A549 (cell line): ENCODE results near the gene DHX34. TPM values are rescaled to one million over a fixed set of nuclear protein-coding genes. Genes with fewer than 3 reads are reported as not detected.
A peak's percentile ranks its signal among the peaks of the same experiment; 100 is the strongest.

Experiments
- ATAC-seq, 2 experiments: fragments of 200-7000 bp in 1 of 2; fragments of >200 bp in 1 of 2; cut with Nextera tagmentation in 1 of 2; cut with Tn5 transposase in 1 of 2; 3 replicates each; pipeline versions ENCODE4 v1.8.0 to v1.9.1; 2018 to 2020; ENCODE audit warnings: mild to moderate bottlenecking in 1 of 2, moderate library complexity in 1 of 2
- CTCF ChIA-PET: fragments of 300-600 bp; sonication (Branson Sonifier 250); formaldehyde crosslinking; extraction: SDS; loops from one replicate; lab custom pipeline; 2021; ENCODE audit warnings: antibody characterized with exemption, inconsistent platforms; lab: Yijun Ruan, JAX
- POLR2A ChIA-PET: fragments of 350-600 bp; formaldehyde crosslinking; extraction: SDS; loops from one replicate; lab custom pipeline; 2021; ENCODE audit warnings: antibody characterized with exemption, inconsistent platforms; lab: Yijun Ruan, JAX
- DNase-seq, 2 experiments: peaks; one replicate each; pipeline versions ENCODE4 v3.0.0 to v3.0.0-alpha.2; 2011 to 2016; ENCODE audit warnings: low read depth in 1 of 2, low spot score in 1 of 2
- FAIRE-seq: peaks from 2 replicates; lab custom pipeline; 2011; peaks lifted over from hg19 to GRCh38; lab: Jason Lieb, UNC
- H3K27ac ChIP-seq, 2 experiments: fragments of >200 bp; sonication (Bioruptor Twin); formaldehyde crosslinking; 3 replicates each; pipeline ENCODE4 v1.5.1; 2016 to 2017
- H3K4me1 ChIP-seq: fragments of >200 bp; sonication (Bioruptor Twin); formaldehyde crosslinking; 3 replicates; pipeline ENCODE4 v1.6.1; 2016
- H3K4me2 ChIP-seq: fragments of >200 bp; sonication (Bioruptor Twin); formaldehyde crosslinking; 3 replicates; pipeline ENCODE4 v1.6.1; 2016
- H3K4me3 ChIP-seq: fragments of >200 bp; sonication (Bioruptor Twin); formaldehyde crosslinking; 3 replicates; pipeline ENCODE4 v1.5.1; 2016
- H3K9me3 ChIP-seq: fragments of >200 bp; sonication (Bioruptor Twin); formaldehyde crosslinking; 3 replicates; pipeline ENCODE4 v1.6.1; 2016
- BCL3 ChIP-seq: fragments of >200 bp; sonication (Bioruptor Twin); formaldehyde crosslinking; IDR thresholded peaks from 3 replicates; pipeline ENCODE4 v1.6.1; 2016
- BHLHE40 ChIP-seq: IDR thresholded peaks from 2 replicates; pipeline ENCODE4 v1.6.1; 2012; ENCODE audit warnings: low read depth, low read length, inconsistent platforms
- CEBPB ChIP-seq, 2 experiments: fragments of >200 bp in 1 of 2; sonication (Bioruptor Twin) in 1 of 2; formaldehyde crosslinking in 1 of 2; IDR thresholded peaks; 2 replicates each; pipeline ENCODE4 v1.6.1; 2012 to 2016
- EP300 ChIP-seq, 2 experiments: fragments of >200 bp; sonication (Bioruptor Twin); formaldehyde crosslinking; IDR thresholded peaks; 2 replicates in 1 of 2; 3 replicates in 1 of 2; pipeline ENCODE4 v1.6.1; 2016 to 2017
- FOSB ChIP-seq: fragments of 250-450 bp; sonication (Bioruptor Pico); IDR thresholded peaks from 2 replicates; pipeline ENCODE4 v1.5.0; 2020; ENCODE audit warnings: mild to moderate bottlenecking, moderate library complexity
- HEYL ChIP-seq: fragments of 250-450 bp; sonication (Bioruptor Pico); IDR thresholded peaks from 2 replicates; pipeline ENCODE4 v1.8.0; 2021; ENCODE audit warnings: mild to moderate bottlenecking, moderate library complexity
- HMGXB4 ChIP-seq: fragments of 250-450 bp; sonication (Bioruptor Pico); IDR thresholded peaks from 2 replicates; pipeline ENCODE4 v1.5.0; 2021; ENCODE audit warnings: mild to moderate bottlenecking, moderate library complexity, borderline replicate concordance
- HOXB13 ChIP-seq: fragments of 250-450 bp; sonication (Bioruptor Pico); IDR thresholded peaks from 2 replicates; pipeline ENCODE4 v1.5.0; 2020; ENCODE audit warnings: low read depth, mild to moderate bottlenecking, moderate library complexity
- JUN ChIP-seq, 2 experiments: fragments of >200 bp; sonication (Bioruptor Twin); formaldehyde crosslinking; IDR thresholded peaks; 2 replicates in 1 of 2; 3 replicates in 1 of 2; pipeline ENCODE4 v1.6.1; 2016 to 2017
- KDM1A ChIP-seq: fragments of 200-600 bp; sonication (generic); IDR thresholded peaks from 2 replicates; pipeline ENCODE4 v1.6.1; 2016; ENCODE audit warnings: low read depth, mild to moderate bottlenecking
- KDM5A ChIP-seq: fragments of 200-600 bp; sonication (generic); IDR thresholded peaks from 2 replicates; pipeline ENCODE4 v1.6.1; 2016; ENCODE audit warnings: antibody characterized with exemption, mild to moderate bottlenecking
- MAX ChIP-seq: IDR thresholded peaks from 2 replicates; pipeline ENCODE4 v1.6.1; 2012
- MAZ ChIP-seq: fragments of 150-350 bp; IDR thresholded peaks from 2 replicates; pipeline ENCODE4 v1.6.1; 2014; ENCODE audit warnings: antibody characterized with exemption, low read depth, low read length, borderline replicate concordance
- MYC ChIP-seq: IDR thresholded peaks from 2 replicates; pipeline ENCODE4 v1.6.1; 2012; ENCODE audit warnings: mild to moderate bottlenecking, inconsistent platforms, low read length, improper control_type of control experiment, borderline replicate concordance
- PHF8 ChIP-seq: fragments of 200-600 bp; sonication (generic); IDR thresholded peaks from 2 replicates; pipeline ENCODE4 v1.6.1; 2016; ENCODE audit warnings: low read depth, mild to moderate bottlenecking, antibody characterized with exemption, moderate library complexity, borderline replicate concordance
- POLR2A ChIP-seq: IDR thresholded peaks from 2 replicates; pipeline ENCODE4 v1.6.1; 2012; ENCODE audit warnings: mild to moderate bottlenecking, low read length
- REST ChIP-seq: fragments of 200-600 bp; sonication (generic); IDR thresholded peaks from 2 replicates; pipeline ENCODE4 v1.6.1; 2016; ENCODE audit warnings: antibody characterized with exemption, mild to moderate bottlenecking, moderate library complexity
- SREBF2 ChIP-seq: fragments of 450-650 bp; IDR thresholded peaks from 2 replicates; pipeline ENCODE4 v1.6.1; 2014; ENCODE audit warnings: mild to moderate bottlenecking, moderate library complexity
- USF2 ChIP-seq: fragments of 450-650 bp; IDR thresholded peaks from 2 replicates; pipeline ENCODE4 v1.6.1; 2014; ENCODE audit warnings: antibody characterized with exemption
- ZC3H11A ChIP-seq: fragments of 450-650 bp; IDR thresholded peaks from 2 replicates; pipeline ENCODE4 v1.6.1; 2014; ENCODE audit warnings: antibody characterized with exemption, mild to moderate bottlenecking
- WGBS: methylation state at CpG from one replicate; pipeline ENCODE4 v1.1.6; 2017; ENCODE audit errors: missing lambda C conversion rate; 5-methylcytosine and 5-hydroxymethylcytosine counted together
- polyA minus RNA-seq: library from RNA; depleted of rRNA, polyadenylated mRNA; stranded (reverse); fragments of >200 nt; gene quantifications from 2 replicates; pipeline ENCODE4 v1.2.3, GENCODE V29; 2011; rRNA and poly(A)+ RNA removed
- polyA plus RNA-seq, 4 experiments: library from polyadenylated mRNA; depleted of rRNA in 3 of 4; stranded (reverse); fragments of >200 nt; fragmentation: RNase III in 1 of 4; extraction: RNeasy Plus Mini Kit Qiagen cat#74134 plus additional on column Dnase treatment in 1 of 4; gene quantifications; 2 replicates in 3 of 4; 3 replicates in 1 of 4; pipeline ENCODE4 v1.2.3, GENCODE V29; 2011 to 2017
- TF ChIP-seq, protein P1 (sequence below): fragments of 150-350 bp; IDR thresholded peaks from 2 replicates; pipeline ENCODE4 v1.6.1; 2014; ENCODE audit warnings: low read depth, mild to moderate bottlenecking, low read length

DHX34 gene, protein sequence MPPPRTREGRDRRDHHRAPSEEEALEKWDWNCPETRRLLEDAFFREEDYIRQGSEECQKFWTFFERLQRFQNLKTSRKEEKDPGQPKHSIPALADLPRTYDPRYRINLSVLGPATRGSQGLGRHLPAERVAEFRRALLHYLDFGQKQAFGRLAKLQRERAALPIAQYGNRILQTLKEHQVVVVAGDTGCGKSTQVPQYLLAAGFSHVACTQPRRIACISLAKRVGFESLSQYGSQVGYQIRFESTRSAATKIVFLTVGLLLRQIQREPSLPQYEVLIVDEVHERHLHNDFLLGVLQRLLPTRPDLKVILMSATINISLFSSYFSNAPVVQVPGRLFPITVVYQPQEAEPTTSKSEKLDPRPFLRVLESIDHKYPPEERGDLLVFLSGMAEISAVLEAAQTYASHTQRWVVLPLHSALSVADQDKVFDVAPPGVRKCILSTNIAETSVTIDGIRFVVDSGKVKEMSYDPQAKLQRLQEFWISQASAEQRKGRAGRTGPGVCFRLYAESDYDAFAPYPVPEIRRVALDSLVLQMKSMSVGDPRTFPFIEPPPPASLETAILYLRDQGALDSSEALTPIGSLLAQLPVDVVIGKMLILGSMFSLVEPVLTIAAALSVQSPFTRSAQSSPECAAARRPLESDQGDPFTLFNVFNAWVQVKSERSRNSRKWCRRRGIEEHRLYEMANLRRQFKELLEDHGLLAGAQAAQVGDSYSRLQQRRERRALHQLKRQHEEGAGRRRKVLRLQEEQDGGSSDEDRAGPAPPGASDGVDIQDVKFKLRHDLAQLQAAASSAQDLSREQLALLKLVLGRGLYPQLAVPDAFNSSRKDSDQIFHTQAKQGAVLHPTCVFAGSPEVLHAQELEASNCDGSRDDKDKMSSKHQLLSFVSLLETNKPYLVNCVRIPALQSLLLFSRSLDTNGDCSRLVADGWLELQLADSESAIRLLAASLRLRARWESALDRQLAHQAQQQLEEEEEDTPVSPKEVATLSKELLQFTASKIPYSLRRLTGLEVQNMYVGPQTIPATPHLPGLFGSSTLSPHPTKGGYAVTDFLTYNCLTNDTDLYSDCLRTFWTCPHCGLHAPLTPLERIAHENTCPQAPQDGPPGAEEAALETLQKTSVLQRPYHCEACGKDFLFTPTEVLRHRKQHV
- polyA plus RNA-seq (2011; rRNA removed) (12.4 and 14.4 TPM in 2 replicates), polyA plus RNA-seq (2017; fragmentation: RNase III; extraction: RNeasy Plus Mini Kit Qiagen cat#74134 plus additional on column Dnase treatment) (23.1 to 24.5 TPM (median 23.4 TPM) in 3 replicates), polyA minus RNA-seq (20.8 and 26.6 TPM in 2 replicates)
- polyA plus RNA-seq (2012; cell fraction: cytosol; rRNA removed) = 32.0 and 39.6 TPM in 2 replicates
- polyA plus RNA-seq (2012; cell fraction: nucleus; rRNA removed) = 108 and 153 TPM in 2 replicates

- H3K4me1 ChIP-seq = peaks cover 22% of the 10 kb centered on the region
- peak within 1 kb of the TSS; percentile 88 to 92 for H3K27ac ChIP-seq
- H3K4me2 ChIP-seq = peak within 1 kb of the TSS; percentile 74
- peak within 1 kb of the TSS; percentile 74 for H3K4me3 ChIP-seq
- ATAC-seq (peak; percentile 97 to 98), DNase-seq (peak; percentile 100), FAIRE-seq (peak; percentile 84)
- no peaks in the 10 kb centered on the region for H3K9me3 ChIP-seq
- 5% methylated on average over 56 of the region's 63 CpGs for WGBS
- CTCF ChIA-PET = interaction anchor here (0.5 to 7.0 kb wide), 58 partner anchors 10 to 598 kb away, joined by 3 to 117 read pairs (median 4); partner anchors contain the start of genes C5AR1, C5AR2, INAFM1 and KPTN
- POLR2A ChIA-PET = interaction anchor here (0.5 to 2.0 kb wide), 28 partner anchors 8 to 379 kb away, joined by 3 to 21 read pairs (median 4); partner anchors contain the start of genes CCDC9, INAFM1, NAPA and SAE1
- TF ChIP-seq MAZ (peak; percentile 72), REST (no peak), HEYL (CRISPR knock-in tag) (no peak), JUN (IDR thresholded peaks at IDR 0.05) (peak; percentile 80 to 92; a peak in 3 of 5 replicates), PHF8 (peak; percentile 87), USF2 (peak; percentile 79), HMGXB4 (CRISPR knock-in tag) (no peak), MYC (peak; percentile 96), KDM5A (no peak), MAX (peak; percentile 99), SREBF2 (no peak), FOSB (no peak), HOXB13 (CRISPR knock-in tag) (no peak; the same call in 1 of the 2 replicates), ZC3H11A (no peak; the same call in 1 of the 2 replicates), BHLHE40 (peak; percentile 63), KDM1A (no peak), BCL3 (peak; percentile 52; the same call in 1 of the 3 replicates), CEBPB (IDR thresholded peaks at IDR 0.05) (peak in 1 of 2 experiments; percentile 22; a peak in 1 of 4 replicates), EP300 (IDR thresholded peaks at IDR 0.05) (no peak), POLR2A (peak; percentile 91)
- TF ChIP-seq, protein P1, sequence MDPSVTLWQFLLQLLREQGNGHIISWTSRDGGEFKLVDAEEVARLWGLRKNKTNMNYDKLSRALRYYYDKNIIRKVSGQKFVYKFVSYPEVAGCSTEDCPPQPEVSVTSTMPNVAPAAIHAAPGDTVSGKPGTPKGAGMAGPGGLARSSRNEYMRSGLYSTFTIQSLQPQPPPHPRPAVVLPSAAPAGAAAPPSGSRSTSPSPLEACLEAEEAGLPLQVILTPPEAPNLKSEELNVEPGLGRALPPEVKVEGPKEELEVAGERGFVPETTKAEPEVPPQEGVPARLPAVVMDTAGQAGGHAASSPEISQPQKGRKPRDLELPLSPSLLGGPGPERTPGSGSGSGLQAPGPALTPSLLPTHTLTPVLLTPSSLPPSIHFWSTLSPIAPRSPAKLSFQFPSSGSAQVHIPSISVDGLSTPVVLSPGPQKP = peak; percentile 84; the same call in 1 of the 2 replicates
Observed at GRCh38 chr19:47348819-47349795, at the start of gene DHX34. Gene DHX34, plus strand, starts transcription at chr19:47349315. Its CDS starts 3,716 bp downstream, at chr19:47353031.
